Transverse colon (tissue), 4 donors: ENCODE results near the gene TPH2.

Experiments
- EP300 ChIP-seq: sonication (generic); formaldehyde crosslinking; IDR thresholded peaks from one replicate; pipeline ENCODE4 v1.6.1; 2017; ENCODE audit warnings: antibody characterized with exemption, low read depth
- POLR2AphosphoS5 ChIP-seq, 3 donors: sonication (generic); formaldehyde crosslinking; IDR thresholded peaks; one replicate each; pipeline ENCODE4 v1.6.1; 2016; ENCODE audit warnings: antibody characterized with exemption in 3 of 3
- TF ChIP-seq, protein P1 (sequence below), 5 experiments: fragments of 200-600 bp in 3 of 5; fragments of 450-650 bp in 2 of 5; sonication (generic) in 3 of 5; IDR thresholded peaks; 1 replicate in 2 of 5; 2 replicates in 3 of 5; pipeline ENCODE4 v1.5.1; 2016 to 2017; ENCODE audit warnings: antibody characterized with exemption in 5 of 5, inconsistent platforms in 3 of 5, mild to moderate bottlenecking in 2 of 5, moderate library complexity in 1 of 5

DNA sequence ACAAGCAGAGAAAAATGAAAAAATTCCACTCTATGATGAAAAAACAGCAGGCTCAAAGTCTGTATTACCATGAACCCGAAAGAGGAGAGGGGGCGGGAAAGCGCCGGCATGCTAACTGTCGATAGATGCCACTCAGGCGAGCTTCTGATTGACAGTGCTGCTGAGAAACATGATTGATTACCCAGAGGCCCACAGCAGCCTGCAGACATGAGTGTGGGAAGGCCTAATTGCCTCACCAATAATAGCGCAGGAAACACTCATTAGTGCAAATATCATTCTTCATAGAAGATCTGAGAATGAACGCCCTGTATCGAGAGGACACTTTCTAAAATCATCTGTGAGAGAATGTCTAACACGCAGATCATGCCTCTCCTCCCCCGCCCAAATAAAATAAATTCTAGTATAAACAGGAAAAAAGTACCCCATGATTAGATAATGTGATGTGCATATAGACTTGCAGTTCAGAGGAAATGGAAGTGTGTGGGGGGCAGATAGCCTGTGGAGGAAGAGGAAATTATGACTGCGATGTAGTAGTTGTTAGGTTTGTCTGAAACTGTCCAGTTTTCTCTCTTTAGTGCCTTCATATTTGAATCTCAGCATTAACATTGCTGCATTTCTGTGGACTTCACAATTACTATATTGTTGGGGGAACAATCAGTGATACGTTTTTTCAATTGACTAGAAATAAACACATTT is 15.6 kb downstream of the TPH2 start:
- TF ChIP-seq EP300 (no peak), POLR2AphosphoS5 (IDR thresholded peaks at IDR 0.05) (no peak)
- TF ChIP-seq, protein P1, sequence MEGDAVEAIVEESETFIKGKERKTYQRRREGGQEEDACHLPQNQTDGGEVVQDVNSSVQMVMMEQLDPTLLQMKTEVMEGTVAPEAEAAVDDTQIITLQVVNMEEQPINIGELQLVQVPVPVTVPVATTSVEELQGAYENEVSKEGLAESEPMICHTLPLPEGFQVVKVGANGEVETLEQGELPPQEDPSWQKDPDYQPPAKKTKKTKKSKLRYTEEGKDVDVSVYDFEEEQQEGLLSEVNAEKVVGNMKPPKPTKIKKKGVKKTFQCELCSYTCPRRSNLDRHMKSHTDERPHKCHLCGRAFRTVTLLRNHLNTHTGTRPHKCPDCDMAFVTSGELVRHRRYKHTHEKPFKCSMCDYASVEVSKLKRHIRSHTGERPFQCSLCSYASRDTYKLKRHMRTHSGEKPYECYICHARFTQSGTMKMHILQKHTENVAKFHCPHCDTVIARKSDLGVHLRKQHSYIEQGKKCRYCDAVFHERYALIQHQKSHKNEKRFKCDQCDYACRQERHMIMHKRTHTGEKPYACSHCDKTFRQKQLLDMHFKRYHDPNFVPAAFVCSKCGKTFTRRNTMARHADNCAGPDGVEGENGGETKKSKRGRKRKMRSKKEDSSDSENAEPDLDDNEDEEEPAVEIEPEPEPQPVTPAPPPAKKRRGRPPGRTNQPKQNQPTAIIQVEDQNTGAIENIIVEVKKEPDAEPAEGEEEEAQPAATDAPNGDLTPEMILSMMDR (IDR thresholded peaks at IDR 0.05): no peak
